Measurements from ENCODE around the gene RPTOR.

GRCh38 chr17:80705988-80706387, 161.3 kb downstream of the RPTOR start:
- TF ChIP-seq, protein P1, sequence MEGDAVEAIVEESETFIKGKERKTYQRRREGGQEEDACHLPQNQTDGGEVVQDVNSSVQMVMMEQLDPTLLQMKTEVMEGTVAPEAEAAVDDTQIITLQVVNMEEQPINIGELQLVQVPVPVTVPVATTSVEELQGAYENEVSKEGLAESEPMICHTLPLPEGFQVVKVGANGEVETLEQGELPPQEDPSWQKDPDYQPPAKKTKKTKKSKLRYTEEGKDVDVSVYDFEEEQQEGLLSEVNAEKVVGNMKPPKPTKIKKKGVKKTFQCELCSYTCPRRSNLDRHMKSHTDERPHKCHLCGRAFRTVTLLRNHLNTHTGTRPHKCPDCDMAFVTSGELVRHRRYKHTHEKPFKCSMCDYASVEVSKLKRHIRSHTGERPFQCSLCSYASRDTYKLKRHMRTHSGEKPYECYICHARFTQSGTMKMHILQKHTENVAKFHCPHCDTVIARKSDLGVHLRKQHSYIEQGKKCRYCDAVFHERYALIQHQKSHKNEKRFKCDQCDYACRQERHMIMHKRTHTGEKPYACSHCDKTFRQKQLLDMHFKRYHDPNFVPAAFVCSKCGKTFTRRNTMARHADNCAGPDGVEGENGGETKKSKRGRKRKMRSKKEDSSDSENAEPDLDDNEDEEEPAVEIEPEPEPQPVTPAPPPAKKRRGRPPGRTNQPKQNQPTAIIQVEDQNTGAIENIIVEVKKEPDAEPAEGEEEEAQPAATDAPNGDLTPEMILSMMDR (conservative IDR thresholded peaks at IDR 0.05; ENCODE audit: low read length) = no peak
- TF ChIP-seq EZH2phosphoT487 (IDR thresholded peaks at IDR 0.05; ENCODE audit: borderline replicate concordance, low read depth, low read length) = no peak

Data from OCI-LY7 (cell line).